HepG2 (cell line): Measurements from ENCODE around the gene M1AP. TPM values are rescaled to one million over a fixed set of nuclear protein-coding genes. Genes with fewer than 3 reads are reported as not detected.

Source experiments
- HNRNPH1 ChIP-seq: fragments of 200-400 bp; formaldehyde crosslinking; optimal IDR thresholded peaks from 2 replicates; pipeline ENCODE3; 2017; ENCODE audit warnings: mild to moderate bottlenecking, low read depth, low read length
- YEATS2 ChIP-seq: sonication (generic); formaldehyde crosslinking; IDR thresholded peaks from 2 replicates; pipeline ENCODE4 v1.4.0; 2020; ENCODE audit warnings: missing genetic modification reagents, borderline replicate concordance
- ZC3H13 ChIP-seq: sonication (generic); formaldehyde crosslinking; IDR thresholded peaks from 2 replicates; pipeline ENCODE4 v1.8.1; 2023; ENCODE audit warnings: mild to moderate bottlenecking, missing genetic modification reagents, moderate library complexity
- ZNF292 ChIP-seq: sonication (generic); formaldehyde crosslinking; IDR thresholded peaks from 2 replicates; pipeline ENCODE4 v1.8.1; 2022; ENCODE audit warnings: mild to moderate bottlenecking, low read depth, missing genetic modification reagents, borderline replicate concordance
- ZNF746 ChIP-seq: sonication (generic); formaldehyde crosslinking; IDR thresholded peaks from 2 replicates; pipeline ENCODE4 v1.8.0; 2022; ENCODE audit warnings: mild to moderate bottlenecking, missing genetic modification reagents
- ZNF83 ChIP-seq: sonication (generic); formaldehyde crosslinking; IDR thresholded peaks from 2 replicates; pipeline ENCODE4 v1.4.0; 2020; ENCODE audit warnings: missing genetic modification reagents, mild to moderate bottlenecking, borderline replicate concordance
- polyA plus RNA-seq, 8 experiments: library from polyadenylated mRNA; depleted of rRNA in 3 of 8; stranded (reverse) in 7 of 8; unstranded in 1 of 8; fragments of >200 nt; fragmentation: Illumina TruSeq in 4 of 8; extraction: Trizol in 4 of 8; gene quantifications; 2 replicates each; pipeline versions ENCODE4 v1.2.1 to v1.2.3, GENCODE V29; 2011 to 2016; ENCODE audit warnings: low read depth in 4 of 8, missing spikeins in 1 of 8, mixed read lengths in 1 of 8; ENCODE audit not compliant: insufficient read depth in 1 of 8
- total RNA-seq, 5 experiments: library from RNA; depleted of rRNA; stranded (reverse); fragments of >200 nt; fragmentation: Illumina TruSeq; extraction: Trizol; gene quantifications; 2 replicates each; pipeline ENCODE4 v1.2.3, GENCODE V29; 2016; ENCODE audit warnings: low read depth in 1 of 5
- TF ChIP-seq, protein P1 (sequence below): sonication (generic); formaldehyde crosslinking; IDR thresholded peaks from 2 replicates; pipeline ENCODE4 v1.4.0; 2020; ENCODE audit warnings: missing genetic modification reagents
- TF ChIP-seq, protein P2 (sequence below): sonication (generic); formaldehyde crosslinking; IDR thresholded peaks from 2 replicates; pipeline ENCODE4 v1.8.0; 2022; ENCODE audit warnings: missing genetic modification reagents, mild to moderate bottlenecking, moderate library complexity, borderline replicate concordance
- TF ChIP-seq, protein P3 (sequence below): sonication (generic); formaldehyde crosslinking; IDR thresholded peaks from 2 replicates; pipeline ENCODE4 v1.5.0; 2020; ENCODE audit warnings: mild to moderate bottlenecking, missing genetic modification reagents, borderline replicate concordance
- TF ChIP-seq, protein P4 (sequence below): sonication (generic); formaldehyde crosslinking; IDR thresholded peaks from 2 replicates; pipeline ENCODE4 v1.5.0; 2020; ENCODE audit warnings: missing genetic modification reagents
- TF ChIP-seq, protein P5 (sequence below): sonication (generic); formaldehyde crosslinking; IDR thresholded peaks from 2 replicates; pipeline ENCODE4 v1.5.0; 2020; ENCODE audit warnings: missing genetic modification reagents

Gene M1AP
- total and polyA plus RNA-seq, 2 of the 13 experiments (the other 11 are each of a cell fraction or from before 2014, with no cell fraction given) = not detected

DNA sequence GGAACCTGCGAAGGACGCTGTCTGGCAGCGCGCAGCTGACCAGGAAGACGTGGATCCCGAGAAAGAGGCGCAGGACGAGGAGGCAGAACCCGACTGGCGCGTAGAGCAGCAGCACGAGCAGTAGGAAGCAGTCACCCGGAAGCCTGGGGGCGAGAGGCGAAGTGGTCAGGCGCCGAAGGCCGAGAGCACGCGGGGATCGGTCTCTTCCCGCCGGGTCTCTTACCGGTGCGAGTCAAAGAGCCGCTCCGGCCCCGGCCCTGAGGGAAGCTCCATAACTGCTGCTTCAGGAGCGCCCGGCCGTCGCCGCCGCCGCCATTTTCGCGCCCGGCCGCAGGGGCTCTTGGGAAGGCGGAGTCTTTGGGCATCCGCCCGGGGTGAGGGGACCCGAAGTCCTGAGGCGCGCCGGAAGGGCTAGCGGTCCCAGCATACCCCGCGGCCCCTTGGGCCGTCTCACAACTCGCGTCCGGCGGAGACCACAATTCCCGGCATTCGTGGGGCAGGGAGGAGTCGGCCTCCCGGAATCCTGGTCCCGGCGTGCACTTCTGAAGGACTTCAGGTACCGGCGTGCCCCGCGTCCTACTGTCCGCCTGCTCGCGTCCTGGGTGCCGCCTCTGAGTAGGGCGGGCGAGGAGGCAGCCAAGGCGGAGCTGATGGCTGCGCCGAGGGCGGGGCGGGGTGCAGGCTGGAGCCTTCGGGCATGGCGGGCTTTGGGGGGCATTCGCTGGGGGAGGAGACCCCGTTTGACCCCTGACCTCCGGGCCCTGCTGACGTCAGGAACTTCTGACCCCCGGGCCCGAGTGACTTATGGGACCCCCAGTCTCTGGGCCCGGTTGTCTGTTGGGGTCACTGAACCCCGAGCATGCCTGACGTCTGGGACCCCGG lies 118.5 kb downstream of the M1AP start, which contains the start of the genes AUP1 and HTRA2 (continued):
- TF ChIP-seq, protein P1, sequence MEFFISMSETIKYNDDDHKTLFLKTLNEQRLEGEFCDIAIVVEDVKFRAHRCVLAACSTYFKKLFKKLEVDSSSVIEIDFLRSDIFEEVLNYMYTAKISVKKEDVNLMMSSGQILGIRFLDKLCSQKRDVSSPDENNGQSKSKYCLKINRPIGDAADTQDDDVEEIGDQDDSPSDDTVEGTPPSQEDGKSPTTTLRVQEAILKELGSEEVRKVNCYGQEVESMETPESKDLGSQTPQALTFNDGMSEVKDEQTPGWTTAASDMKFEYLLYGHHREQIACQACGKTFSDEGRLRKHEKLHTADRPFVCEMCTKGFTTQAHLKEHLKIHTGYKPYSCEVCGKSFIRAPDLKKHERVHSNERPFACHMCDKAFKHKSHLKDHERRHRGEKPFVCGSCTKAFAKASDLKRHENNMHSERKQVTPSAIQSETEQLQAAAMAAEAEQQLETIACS = 0 out of 2 replicates have a peak, but pooled peaks have one; percentile 55
- TF ChIP-seq ZNF83 (CRISPR knock-in tag) (0 out of 2 replicates have a peak, but pooled peaks have one; percentile 26), HNRNPH1 (no peak), ZC3H13 (CRISPR knock-in tag) (peak; percentile 36; the same call in 1 of the 2 replicates), ZNF746 (peak; percentile 67), YEATS2 (CRISPR knock-in tag) (peak; percentile 92), ZNF292 (CRISPR knock-in tag) (no peak; the same call in 1 of the 2 replicates)
- TF ChIP-seq, protein P2, sequence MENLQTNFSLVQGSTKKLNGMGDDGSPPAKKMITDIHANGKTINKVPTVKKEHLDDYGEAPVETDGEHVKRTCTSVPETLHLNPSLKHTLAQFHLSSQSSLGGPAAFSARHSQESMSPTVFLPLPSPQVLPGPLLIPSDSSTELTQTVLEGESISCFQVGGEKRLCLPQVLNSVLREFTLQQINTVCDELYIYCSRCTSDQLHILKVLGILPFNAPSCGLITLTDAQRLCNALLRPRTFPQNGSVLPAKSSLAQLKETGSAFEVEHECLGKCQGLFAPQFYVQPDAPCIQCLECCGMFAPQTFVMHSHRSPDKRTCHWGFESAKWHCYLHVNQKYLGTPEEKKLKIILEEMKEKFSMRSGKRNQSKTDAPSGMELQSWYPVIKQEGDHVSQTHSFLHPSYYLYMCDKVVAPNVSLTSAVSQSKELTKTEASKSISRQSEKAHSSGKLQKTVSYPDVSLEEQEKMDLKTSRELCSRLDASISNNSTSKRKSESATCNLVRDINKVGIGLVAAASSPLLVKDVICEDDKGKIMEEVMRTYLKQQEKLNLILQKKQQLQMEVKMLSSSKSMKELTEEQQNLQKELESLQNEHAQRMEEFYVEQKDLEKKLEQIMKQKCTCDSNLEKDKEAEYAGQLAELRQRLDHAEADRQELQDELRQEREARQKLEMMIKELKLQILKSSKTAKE (CRISPR knock-in tag) = no peak
- TF ChIP-seq, protein P3, sequence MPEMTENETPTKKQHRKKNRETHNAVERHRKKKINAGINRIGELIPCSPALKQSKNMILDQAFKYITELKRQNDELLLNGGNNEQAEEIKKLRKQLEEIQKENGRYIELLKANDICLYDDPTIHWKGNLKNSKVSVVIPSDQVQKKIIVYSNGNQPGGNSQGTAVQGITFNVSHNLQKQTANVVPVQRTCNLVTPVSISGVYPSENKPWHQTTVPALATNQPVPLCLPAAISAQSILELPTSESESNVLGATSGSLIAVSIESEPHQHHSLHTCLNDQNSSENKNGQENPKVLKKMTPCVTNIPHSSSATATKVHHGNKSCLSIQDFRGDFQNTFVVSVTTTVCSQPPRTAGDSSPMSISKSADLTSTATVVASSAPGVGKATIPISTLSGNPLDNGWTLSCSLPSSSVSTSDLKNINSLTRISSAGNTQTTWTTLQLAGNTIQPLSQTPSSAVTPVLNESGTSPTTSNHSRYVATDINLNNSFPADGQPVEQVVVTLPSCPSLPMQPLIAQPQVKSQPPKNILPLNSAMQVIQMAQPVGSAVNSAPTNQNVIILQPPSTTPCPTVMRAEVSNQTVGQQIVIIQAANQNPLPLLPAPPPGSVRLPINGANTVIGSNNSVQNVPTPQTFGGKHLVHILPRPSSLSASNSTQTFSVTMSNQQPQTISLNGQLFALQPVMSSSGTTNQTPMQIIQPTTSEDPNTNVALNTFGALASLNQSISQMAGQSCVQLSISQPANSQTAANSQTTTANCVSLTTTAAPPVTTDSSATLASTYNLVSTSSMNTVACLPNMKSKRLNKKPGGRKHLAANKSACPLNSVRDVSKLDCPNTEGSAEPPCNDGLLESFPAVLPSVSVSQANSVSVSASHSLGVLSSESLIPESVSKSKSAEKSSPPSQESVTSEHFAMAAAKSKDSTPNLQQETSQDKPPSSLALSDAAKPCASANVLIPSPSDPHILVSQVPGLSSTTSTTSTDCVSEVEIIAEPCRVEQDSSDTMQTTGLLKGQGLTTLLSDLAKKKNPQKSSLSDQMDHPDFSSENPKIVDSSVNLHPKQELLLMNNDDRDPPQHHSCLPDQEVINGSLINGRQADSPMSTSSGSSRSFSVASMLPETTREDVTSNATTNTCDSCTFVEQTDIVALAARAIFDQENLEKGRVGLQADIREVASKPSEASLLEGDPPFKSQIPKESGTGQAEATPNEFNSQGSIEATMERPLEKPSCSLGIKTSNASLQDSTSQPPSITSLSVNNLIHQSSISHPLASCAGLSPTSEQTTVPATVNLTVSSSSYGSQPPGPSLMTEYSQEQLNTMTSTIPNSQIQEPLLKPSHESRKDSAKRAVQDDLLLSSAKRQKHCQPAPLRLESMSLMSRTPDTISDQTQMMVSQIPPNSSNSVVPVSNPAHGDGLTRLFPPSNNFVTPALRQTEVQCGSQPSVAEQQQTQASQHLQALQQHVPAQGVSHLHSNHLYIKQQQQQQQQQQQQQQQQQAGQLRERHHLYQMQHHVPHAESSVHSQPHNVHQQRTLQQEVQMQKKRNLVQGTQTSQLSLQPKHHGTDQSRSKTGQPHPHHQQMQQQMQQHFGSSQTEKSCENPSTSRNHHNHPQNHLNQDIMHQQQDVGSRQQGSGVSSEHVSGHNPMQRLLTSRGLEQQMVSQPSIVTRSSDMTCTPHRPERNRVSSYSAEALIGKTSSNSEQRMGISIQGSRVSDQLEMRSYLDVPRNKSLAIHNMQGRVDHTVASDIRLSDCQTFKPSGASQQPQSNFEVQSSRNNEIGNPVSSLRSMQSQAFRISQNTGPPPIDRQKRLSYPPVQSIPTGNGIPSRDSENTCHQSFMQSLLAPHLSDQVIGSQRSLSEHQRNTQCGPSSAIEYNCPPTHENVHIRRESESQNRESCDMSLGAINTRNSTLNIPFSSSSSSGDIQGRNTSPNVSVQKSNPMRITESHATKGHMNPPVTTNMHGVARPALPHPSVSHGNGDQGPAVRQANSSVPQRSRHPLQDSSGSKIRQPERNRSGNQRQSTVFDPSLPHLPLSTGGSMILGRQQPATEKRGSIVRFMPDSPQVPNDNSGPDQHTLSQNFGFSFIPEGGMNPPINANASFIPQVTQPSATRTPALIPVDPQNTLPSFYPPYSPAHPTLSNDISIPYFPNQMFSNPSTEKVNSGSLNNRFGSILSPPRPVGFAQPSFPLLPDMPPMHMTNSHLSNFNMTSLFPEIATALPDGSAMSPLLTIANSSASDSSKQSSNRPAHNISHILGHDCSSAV (CRISPR knock-in tag) = peak; percentile 80; the same call in 1 of the 2 replicates
- TF ChIP-seq, protein P4, sequence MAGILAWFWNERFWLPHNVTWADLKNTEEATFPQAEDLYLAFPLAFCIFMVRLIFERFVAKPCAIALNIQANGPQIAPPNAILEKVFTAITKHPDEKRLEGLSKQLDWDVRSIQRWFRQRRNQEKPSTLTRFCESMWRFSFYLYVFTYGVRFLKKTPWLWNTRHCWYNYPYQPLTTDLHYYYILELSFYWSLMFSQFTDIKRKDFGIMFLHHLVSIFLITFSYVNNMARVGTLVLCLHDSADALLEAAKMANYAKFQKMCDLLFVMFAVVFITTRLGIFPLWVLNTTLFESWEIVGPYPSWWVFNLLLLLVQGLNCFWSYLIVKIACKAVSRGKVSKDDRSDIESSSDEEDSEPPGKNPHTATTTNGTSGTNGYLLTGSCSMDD (CRISPR knock-in tag) = no peak
- TF ChIP-seq, protein P5, sequence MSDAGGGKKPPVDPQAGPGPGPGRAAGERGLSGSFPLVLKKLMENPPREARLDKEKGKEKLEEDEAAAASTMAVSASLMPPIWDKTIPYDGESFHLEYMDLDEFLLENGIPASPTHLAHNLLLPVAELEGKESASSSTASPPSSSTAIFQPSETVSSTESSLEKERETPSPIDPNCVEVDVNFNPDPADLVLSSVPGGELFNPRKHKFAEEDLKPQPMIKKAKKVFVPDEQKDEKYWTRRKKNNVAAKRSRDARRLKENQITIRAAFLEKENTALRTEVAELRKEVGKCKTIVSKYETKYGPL (CRISPR knock-in tag) = peak; percentile 15
